Measurements from ENCODE around the gene ERVV-1.
"Not testable (repeated sequence)": the region's sequence is repeated elsewhere in the genome, so short reads cannot be mapped to it uniquely, and the experiment has no call there.

The ERVV-1 gene, protein sequence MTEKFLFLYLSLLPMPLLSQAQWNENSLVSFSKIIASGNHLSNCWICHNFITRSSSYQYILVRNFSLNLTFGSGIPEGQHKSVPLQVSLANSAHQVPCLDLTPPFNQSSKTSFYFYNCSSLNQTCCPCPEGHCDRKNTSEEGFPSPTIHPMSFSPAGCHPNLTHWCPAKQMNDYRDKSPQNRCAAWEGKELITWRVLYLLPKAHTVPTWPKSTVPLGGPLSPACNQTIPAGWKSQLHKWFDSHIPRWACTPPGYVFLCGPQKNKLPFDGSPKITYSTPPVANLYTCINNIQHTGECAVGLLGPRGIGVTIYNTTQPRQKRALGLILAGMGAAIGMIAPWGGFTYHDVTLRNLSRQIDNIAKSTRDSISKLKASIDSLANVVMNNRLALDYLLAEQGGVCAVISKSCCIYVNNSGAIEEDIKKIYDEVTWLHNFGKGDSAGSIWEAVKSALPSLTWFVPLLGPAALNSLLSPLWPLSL

DNA sequence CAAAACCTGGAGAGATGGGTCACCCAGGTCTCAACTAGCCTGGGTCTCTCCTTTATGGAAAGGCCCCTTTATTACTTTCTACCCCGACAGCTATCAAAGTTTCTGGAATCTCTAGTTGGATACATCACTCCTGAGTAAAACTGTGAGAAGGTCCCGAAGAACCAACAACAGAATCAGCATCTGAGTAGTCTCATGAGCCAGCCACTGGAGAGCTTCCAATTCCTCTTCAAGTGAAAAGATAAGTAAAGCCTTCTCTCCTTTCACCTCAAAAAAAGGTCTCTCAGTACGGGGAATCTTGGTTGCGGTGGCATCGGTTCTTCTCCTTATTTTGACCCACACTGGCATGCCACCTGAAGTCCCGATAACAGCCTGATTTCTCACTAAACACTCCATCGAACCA is at the start of gene ERVV-1:
ERVV-1 (plus strand) TSS at position 301 of the 400 bp plus-strand sequence. CDS start 170 bp downstream, outside the sequence.
- DNase-seq (ENCODE audit: low read depth): no peak

DNA sequence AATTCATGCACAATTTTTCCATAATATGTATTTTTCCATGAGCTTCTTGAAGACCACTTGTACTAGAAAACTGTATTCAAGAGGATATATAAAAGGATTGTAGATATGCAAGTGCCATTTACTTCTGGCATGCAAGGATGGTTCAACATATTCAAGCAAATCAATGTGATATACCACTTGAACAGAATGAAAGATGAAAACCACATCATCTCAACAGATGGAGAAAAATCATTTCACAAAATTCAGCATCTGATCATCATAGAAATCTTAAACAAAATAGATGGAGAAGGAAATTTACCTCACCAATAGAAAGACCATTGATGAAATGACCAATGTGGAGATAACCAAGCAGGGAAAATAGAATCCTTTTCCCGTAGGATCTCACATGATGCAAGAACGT is 45.9 kb upstream of the ERVV-1 start:
- DNase-seq (ENCODE audit: low read depth): no peak

DNA sequence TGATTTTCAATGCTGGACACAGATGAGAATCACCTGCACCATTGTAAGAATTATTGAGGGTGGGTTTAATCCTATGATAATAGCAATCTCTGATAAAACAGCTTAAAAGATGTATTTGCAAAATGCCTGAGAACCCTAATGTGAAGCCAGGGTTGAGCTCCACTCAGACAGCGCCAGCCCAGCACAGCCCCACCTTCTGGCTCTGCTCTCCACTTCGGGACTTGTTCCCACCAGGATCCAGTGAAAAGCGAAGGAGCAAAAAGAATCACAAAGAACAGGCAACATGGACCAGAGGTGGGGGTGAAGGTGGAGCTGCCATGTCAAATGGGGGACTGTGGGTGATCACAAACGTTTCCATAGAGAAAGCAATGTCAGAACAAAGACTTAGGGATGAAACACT is 32.4 kb upstream of the ERVV-1 start:
- no peak for DNase-seq (ENCODE audit: low read depth)

DNA sequence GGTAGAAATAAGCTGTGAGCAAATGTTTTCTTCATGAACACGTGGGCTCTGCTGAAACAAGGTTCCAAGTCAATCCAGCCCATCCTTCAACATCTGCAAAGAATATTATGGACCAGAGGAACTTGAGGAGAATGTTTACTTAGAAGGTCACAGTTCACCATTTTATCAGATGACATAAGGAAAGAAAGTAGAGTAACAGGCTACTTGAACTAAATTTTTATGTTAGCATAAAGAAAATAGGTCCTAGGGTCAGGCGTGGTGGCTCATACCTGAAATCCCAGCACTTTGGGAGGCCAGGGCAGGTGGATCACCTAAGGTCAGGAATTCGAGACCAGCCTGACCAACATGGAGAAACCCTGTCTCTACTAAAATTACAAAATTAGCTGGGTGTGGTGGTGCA is 30.6 kb upstream of the ERVV-1 start:
- DNase-seq (ENCODE audit: low read depth): not testable (repeated sequence)

DNA sequence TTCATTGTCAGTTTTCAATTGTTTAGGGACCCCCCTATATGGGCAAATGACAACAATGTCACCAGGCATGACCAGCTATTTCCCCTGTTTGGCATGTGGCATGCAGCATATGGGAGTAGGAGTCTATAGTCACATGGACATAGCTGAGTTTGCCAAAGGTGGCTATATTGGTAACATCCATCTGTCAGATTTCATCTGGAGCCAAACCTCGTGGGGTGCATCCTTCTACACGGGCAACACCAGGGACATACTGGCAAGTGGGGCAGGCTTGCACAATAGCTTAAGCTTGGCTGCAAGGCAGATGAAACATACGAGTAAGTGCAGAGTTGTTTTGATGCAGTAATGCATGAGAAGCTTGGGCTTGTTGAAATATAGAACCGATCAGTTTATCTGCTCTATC is 26.5 kb upstream of the ERVV-1 start:
- no peak for DNase-seq (ENCODE audit: low read depth)

DNA sequence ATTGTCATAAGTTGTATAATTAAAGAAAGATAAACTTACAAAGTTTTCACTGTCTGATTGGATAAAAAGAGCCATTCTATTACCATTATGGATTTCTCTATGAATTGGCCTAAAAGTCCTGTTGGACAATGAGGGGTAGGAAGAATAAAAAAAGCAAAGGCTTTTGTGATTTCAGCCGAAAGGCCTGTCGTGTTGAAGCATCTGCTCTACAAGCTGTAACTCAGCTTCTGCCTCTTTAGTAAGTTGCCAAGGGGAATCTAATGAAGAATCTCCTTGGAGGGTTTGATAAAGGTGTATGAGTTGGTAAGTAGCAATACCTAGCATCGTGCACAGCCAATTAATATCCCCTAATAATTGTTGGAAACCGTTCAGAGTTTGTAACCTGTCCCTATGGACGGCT is 25.2 kb upstream of the ERVV-1 start:
- no peak for DNase-seq (ENCODE audit: low read depth)

DNA sequence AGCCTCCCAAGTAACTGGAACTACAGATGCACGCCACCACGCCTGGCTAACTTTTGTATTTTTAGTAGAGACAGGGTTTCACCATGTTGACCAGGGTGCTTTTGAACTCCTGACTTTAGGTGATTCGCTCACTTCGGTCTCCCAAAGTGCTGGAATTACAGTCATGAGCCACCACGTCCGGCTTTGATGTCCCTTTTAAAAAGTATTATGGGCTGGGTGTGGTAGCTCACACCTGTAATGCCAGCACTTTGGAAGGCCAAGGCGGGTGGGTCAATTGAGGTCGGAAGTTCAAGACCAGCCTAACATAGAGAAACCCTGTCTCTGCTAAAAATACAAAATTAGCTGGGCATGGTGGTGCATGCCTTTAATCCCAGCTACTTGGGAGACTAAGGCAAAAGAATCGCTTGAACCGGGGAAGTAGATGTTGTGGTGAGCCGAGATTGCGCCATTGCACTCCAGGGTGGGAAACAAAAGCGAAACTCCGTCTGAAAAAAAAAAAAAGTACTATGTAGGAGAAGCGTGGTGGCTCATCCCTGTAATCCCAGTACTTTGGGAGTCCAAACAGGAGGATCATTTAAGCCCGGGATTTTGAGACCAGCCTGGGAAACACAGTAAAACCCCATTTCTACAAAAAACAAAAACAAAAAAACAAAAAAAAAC is 22.8 kb upstream of the ERVV-1 start:
- DNase-seq (ENCODE audit: low read depth): no peak

DNA sequence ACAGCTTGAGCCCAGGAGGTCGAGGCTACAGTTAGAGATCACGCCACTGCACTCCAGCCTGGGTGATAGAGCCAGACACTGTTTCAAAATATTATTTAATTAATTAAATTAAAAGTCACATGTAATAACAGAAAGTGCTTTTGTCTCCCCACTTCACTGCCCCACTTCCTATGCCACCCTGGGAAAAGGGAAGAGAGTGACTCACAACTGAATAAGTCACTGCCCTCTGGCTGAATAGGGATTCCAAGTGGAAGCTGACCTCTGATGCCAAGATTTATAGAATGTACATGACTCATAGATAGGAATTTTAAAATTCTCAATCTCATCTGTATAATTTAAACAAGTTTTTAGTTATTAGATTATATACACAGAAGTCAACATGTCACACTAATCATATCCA is 22.2 kb upstream of the ERVV-1 start:
- no peak for DNase-seq (ENCODE audit: low read depth)

DNA sequence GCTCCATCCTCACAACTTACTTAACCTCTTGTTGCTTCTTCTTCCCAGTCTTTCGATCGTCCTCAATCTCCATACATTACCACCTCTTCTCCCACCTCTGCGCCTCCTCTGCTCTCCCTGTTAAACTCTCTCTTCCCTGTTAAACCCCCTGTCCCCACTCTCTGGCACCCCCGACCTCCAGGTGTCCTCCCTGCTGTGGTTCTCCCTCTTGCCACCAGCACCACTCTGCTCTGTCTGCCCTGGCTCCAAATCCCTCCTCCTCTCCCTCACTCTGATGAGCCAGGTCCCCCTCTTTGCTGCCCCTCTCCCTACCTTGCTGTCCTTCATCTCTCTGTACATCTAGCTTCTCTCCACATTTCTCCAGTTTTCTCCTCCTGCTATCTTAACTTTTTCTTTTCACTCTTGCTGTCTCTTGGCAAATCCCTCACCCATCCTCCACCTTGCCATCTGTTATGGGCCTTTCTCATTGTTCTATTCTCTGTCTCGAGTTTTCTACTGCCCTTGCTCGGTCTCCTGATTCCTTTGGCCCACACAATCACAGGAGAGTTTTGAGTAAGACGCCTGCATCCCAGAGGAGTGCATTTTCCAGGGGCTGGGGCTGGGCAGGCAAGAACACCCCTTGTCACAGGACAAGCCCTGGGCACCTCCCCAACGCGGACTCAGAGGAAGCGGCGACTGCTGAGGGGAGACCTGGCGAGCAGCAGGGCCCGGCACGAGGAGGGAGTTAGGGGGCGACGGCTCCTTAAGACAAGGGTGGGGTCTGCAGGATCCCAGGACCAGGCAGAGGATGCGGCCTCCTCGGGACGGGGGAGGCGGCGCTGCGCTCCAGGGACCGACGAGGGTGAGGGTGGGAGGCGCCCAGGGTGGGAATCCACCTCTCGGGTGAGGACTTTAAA is 21.4 kb upstream of the ERVV-1 start:
- no peak for DNase-seq (ENCODE audit: low read depth)

DNA sequence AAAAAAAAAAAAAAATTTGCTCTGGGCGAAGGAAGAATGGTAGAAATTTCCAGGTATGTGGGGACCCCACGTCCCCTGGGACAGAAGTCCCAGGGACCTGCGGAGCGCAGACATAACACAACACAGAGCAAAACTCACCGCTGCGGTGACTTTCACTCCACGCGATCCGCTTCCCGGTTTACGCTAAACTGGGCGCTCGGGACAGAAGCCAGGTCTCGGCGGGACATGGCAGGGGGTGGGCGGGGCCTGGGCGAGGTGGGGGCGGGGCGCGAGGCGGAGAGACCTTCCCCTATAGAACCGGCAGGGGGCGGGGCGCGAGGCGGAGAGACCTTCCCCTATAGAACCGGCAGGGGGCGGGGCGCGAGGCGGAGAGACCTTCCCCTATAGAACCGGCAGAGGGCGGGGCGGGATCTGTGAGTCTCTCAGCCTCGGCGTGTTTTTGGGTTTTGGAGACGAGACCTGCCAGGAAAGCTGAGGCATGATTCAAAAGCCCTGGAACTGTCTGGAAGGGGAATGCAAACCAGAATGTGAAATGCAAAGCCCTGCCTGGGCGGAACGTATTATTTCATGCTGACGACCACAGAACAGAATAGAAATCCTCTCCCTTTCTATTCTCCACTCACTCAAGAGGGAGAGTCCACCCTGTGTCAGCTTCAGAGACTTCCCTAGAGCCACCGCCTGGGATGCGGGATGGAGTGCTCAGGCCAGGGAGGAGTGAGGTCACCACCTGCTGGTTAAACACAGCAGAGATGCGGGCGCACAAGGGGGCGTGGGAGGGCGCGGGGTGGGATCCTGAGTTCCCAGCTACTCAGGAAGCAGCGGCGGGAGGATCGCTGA is 20.2 kb upstream of the ERVV-1 start:
- peak; percentile 67 for DNase-seq (ENCODE audit: low read depth)

DNA sequence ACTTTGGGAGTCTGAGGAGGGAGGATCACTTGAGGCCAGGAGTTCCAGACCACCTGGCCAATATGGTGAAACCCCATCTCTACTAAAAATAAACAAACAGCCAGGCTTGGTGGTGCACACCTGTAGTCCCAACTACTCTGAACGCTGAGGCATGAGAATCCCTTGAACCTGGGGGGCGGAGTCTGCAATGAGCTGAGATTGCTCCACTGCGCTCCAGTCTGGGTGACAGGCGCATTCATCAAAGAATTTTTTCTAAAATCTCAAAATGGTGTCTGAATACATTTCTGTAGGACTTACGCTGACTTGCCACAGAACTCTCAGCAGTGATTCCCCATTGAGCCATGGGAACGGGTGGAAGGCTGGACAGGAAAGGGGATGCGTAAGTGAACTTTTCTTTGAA is 18.0 kb upstream of the ERVV-1 start:
- DNase-seq (ENCODE audit: low read depth): no peak

DNA sequence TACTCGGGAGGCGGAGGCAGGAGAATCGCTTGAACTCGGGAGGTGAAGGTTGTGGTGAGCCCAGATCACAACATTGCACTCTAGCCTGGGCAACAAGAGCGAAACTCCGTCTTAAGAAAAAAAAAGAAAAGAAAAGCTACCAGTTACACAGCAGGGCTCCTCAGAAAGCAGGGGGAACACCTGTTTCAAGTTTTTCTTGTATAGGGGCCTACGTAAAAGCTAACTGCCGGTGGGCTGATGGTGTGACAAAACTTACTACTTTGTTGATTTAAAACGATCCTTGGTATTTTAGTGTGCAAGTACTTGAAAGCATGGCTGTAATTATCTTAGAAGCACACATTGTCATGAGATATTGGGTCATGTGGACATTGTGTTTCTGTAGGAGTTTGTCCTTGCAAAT is 15.7 kb upstream of the ERVV-1 start:
- DNase-seq (ENCODE audit: low read depth): no peak

DNA sequence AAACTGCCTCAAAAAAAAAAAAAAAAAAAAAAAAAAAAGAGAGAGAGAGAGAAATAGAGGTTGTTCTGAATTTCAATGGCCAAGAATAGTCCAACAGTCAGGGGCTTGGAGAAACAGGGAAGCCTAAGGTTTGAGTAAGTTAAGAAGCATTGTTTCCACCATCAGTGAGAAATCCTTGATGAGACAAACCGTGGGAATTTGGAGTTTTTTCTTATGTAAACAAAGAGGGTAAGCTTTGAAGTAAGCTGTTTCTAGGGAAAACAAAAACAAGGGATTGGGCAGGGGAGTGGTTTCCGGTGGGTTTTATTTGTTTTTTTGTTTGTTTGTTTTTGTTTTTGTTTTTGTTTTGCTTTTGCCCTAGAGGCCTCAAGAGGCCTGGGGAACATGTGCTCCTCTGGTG is 11.2 kb upstream of the ERVV-1 start:
- no peak for DNase-seq (ENCODE audit: low read depth)

DNA sequence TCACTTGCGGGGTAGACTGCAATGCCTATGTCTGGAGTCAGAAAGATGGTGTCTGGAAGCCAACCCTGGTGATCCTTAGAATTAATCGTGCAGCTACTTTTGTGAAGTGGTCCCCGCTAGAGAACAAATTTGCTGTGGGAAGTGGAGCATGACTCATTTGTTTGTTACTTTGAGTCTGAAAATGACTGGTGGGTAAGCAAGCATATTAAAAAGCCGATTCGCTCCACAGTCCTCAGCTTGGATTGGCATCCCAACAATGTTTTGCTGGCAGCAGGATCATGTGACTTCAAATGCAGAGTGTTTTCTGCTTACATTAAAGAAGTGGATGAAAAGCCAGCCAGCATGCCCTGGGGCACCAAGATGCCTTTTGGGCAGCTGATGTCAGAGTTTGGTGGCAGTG is 9.5 kb upstream of the ERVV-1 start:
- no peak for DNase-seq (ENCODE audit: low read depth)

DNA sequence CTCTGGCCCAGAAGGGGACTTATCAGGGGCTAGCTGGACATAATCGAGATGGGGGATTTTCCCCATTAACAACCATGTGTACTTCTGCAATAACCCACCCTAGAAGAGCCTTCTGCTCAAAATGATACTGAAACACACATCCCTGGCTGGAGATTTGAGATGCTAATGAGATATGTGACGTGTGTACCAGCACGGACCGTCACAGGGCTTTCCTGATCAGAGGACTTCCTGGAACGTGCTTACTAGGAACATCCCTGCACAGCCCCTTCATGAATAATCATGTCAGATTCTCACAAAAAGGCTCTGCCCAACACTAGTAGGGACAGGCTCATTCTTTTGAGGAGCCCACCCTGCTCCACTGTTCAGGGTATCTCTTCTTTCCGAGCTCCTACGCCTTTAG is 6.5 kb upstream of the ERVV-1 start:
- DNase-seq (ENCODE audit: low read depth): no peak

DNA sequence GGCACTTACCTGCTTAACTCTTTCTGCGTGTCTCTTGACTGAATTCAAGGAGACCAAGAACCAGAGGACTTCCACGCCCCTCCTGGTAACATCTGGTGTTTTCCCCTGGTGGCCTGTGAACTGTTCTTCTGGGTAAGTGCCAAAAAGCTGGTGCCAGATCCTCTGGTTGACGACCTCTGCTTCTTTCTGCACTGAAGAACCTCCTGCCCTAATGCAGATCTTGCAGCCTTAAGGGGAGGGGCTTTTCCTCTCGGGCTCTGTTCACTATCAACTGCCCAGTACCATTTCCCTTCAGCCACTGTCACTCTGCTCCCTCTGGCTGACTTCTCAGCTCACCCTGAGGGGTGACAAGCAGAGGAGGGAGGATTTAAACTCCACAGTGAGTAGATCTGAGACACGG is 6.1 kb upstream of the ERVV-1 start:
- no peak for DNase-seq (ENCODE audit: low read depth)

DNA sequence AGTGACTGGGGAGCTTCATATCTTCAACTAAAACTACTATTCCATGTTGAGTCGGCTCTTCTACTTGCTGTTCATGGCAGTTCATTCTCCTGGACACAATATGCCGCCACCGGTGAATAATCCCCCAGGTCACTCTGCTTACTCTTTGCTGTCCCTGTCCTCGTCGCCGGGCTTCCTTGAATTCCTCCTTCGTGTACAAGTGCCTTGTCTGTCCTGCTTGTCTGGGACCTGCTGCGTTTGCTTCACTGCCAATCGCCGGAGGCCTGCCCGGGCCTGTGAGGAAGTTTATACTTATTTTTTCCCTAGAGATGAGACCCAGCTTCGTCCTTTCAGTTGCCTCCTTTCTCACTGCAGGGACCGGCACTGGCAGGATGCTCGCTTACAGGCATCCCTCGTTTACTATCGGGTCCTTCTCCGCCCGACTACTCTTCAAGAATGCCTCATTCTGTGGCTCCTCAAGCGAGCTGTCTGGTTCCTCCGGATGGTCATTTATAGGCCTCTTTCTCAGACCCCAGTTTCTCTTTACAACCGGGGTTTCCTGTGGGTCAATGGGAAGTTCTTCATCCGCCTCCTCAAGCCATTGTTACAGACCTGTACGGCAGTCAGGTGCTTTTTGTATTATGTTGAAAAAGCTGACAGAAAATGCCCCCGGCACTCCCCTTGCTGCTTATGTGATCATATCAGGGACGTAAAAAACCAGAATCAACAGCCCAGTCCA is 5.5 kb upstream of the ERVV-1 start:
- no peak for DNase-seq (ENCODE audit: low read depth)

DNA sequence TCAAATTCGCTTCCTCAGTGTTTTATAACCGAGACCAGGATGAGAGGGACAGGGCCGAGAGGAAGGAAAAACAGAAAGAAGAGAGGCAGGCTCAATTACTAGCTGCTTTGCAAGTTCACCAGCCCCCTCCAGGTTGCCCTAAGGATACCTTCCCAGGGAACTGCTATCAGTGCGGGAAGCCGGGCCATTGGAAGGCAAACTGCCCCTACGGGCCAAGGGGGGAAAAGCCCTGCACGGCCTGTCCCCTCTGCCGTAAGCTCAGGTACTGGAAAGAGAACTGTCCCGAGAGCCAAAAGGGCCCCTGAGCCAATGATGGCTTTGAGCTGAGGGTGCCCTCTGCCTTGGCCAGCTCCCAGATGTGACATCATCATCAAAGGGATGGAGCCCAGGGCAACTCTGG is 3.2 kb upstream of the ERVV-1 start:
- no peak for DNase-seq (ENCODE audit: low read depth)

DNA sequence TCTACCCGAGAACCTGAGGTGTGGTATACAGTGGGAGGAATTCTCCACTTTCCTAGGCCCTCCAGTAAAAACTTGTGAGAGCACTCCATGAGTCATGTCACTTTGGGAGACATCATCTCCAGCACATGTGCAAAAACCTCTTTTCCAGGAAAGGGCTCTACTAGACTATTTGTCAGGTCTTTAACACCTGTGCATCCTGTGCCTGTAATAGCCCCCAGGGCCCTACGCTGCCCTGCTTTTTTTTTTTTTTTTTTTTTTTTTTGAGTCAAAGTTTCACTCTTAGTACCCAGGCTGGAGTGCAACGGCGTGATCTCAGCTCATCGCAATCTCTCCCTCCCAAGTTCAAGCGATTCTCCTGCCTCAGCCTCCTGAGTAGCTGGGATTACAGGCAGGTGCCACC is 1.7 kb upstream of the ERVV-1 start:
- no peak for DNase-seq (ENCODE audit: low read depth)

DNA sequence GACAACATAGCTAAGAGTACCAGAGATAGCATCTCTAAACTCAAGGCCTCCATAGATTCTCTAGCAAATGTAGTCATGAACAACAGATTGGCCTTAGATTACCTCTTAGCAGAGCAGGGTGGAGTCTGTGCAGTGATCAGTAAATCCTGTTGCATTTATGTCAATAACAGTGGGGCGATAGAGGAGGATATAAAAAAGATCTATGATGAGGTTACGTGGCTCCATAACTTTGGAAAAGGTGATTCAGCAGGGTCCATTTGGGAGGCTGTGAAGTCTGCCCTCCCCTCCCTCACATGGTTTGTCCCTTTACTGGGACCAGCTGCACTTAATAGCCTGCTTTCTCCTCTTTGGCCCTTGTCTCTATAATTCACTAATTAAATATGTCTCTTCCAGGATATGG is 1.4 kb downstream of the ERVV-1 start:
- no peak for DNase-seq (ENCODE audit: low read depth)

DNA sequence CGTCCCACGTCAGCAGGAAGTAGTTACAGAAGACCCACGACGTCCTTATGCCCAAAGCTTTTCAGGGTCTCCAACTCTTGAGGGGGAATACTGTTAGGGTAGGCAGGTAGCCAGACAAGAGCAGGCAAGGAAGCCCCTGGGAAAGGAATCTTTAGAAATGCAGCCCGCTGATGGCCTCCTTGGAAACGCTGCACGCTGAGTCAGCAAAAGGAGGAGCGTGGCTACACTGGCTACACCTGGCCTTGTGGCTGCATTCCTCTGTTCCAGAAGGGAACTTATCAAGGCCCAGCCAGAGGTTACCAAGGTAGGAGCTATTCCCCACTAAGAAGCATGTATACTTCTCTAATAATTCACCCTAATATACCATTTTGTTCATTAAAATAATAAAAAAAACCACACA is 2.0 kb downstream of the ERVV-1 start:
- DNase-seq (ENCODE audit: low read depth): no peak

Data from activated gamma-delta T cell treated with anti-CD3 and anti-CD28 coated beads, Interleukin-2, amount 50 U/mL, for 16 hours (primary cell).